ENCODE measurements around the gene ZNF384. TPM values are rescaled to one million over a fixed set of nuclear protein-coding genes. Genes with fewer than 3 reads are reported as not detected.

The ZNF384 gene
- total and polyA plus RNA-seq, 4 donors, result 29.0 to 50.8 (median 31.8) TPM

DNA sequence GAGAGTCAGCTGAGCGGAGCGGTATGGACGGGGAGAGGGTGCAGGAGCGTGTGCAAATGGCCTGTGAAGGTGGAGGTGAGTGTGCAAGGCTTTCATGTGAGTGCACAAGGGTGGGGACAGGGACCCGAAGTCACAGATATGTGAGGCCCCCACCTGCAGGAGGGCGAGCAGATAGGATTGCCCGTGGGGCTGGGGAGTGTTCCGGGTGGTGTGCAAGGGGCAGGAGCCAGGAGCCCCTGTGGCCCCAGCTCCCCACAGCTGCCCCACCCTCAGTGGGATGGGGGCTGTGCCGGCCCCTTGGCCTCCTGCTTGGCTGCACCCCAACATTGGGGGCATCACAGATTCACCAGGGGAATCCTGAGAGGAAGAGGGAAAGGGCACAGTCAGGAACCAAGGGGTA lies 5.5 kb upstream of the ZNF384 start:
- ATAC-seq (ENCODE audit: insufficient read depth, low FRiP score), result no peak
- Histone ChIP-seq H3K36me3 (ENCODE audit: control insufficient read depth in 4 of 4, insufficient read depth in 4 of 4, low read length in 4 of 4) (no peaks in the 10 kb centered on the region), H3K4me3 (no peak overlapping the region), H3K9me3 (ENCODE audit: control insufficient read depth in 4 of 4, insufficient read depth in 3 of 4, low read length in 3 of 4) (no peaks in the 10 kb centered on the region), H3K4me1 (ENCODE audit: control insufficient read depth in 5 of 5, insufficient read depth in 5 of 5, low read length in 5 of 5) (peaks cover 0 to 19% (median 1%) of the 10 kb centered on the region in 5 donors), H3K27me3 (ENCODE audit: control insufficient read depth in 3 of 3, insufficient read depth in 3 of 3, low read length in 2 of 3) (peaks cover 0 to 6% (median 5%) of the 10 kb centered on the region in 3 donors), H3K9ac (ENCODE audit: insufficient read depth in 1 of 2, low read length in 2 of 2) (no peak overlapping the region), H3K27ac (ENCODE audit: low read depth in 1 of 2, low read length in 1 of 2) (no peak overlapping the region)
- DNase-seq, result no peak
- 83 to 90% methylated on average over 9 of the region's 9 CpGs for WGBS, 2 donors
- TF ChIP-seq, protein P1, sequence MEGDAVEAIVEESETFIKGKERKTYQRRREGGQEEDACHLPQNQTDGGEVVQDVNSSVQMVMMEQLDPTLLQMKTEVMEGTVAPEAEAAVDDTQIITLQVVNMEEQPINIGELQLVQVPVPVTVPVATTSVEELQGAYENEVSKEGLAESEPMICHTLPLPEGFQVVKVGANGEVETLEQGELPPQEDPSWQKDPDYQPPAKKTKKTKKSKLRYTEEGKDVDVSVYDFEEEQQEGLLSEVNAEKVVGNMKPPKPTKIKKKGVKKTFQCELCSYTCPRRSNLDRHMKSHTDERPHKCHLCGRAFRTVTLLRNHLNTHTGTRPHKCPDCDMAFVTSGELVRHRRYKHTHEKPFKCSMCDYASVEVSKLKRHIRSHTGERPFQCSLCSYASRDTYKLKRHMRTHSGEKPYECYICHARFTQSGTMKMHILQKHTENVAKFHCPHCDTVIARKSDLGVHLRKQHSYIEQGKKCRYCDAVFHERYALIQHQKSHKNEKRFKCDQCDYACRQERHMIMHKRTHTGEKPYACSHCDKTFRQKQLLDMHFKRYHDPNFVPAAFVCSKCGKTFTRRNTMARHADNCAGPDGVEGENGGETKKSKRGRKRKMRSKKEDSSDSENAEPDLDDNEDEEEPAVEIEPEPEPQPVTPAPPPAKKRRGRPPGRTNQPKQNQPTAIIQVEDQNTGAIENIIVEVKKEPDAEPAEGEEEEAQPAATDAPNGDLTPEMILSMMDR (IDR thresholded peaks at IDR 0.05; ENCODE audit: control extremely low read depth, extremely low read depth), result no peak

DNA sequence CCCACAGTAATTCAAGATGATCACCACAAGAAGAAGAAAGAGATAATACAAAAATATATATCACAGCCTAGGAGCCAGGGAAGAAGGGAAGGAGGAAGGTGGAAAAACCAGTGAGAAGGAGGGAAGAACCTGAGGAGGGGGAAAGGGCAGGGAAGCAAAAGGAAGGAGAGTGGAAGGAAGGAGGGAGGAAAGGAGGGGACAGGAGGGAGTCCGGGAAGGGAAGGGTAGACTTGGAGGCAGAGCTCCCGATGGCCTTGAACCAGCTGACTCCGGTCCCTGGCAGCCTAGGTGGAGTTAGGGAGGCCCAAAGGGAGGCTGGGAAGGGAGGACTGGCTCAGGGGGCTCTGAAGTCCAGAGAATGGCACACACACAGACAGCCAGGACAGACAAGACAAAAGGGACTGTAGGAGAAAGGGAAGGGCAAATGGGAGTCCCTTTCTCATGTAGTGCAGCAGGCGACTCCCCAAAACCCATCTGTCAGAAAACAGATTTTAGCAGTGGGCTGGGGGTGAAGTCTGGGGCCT lies 4.7 kb upstream of the ZNF384 start:
- Histone ChIP-seq H3K27me3 (ENCODE audit: control insufficient read depth in 3 of 3, insufficient read depth in 3 of 3, low read length in 2 of 3) (no peaks in the 10 kb centered on the region), H3K4me3 (no peak overlapping the region), H3K9me3 (ENCODE audit: control insufficient read depth in 4 of 4, insufficient read depth in 3 of 4, low read length in 3 of 4) (no peaks in the 10 kb centered on the region), H3K9ac (ENCODE audit: insufficient read depth in 1 of 2, low read length in 2 of 2) (no peak overlapping the region), H3K4me1 (ENCODE audit: control insufficient read depth in 5 of 5, insufficient read depth in 5 of 5, low read length in 5 of 5) (peaks cover 0 to 12% (median 1%) of the 10 kb centered on the region in 5 donors), H3K27ac (ENCODE audit: low read depth in 1 of 2, low read length in 1 of 2) (no peak overlapping the region), H3K36me3 (ENCODE audit: control insufficient read depth in 4 of 4, insufficient read depth in 4 of 4, low read length in 4 of 4) (no peaks in the 10 kb centered on the region)
- ATAC-seq (ENCODE audit: insufficient read depth, low FRiP score) (no peak), DNase-seq (no peak)
- 77 to 92% methylated on average over 4 of the region's 4 CpGs for WGBS, 2 donors
- TF ChIP-seq, protein P1 (IDR thresholded peaks at IDR 0.05; ENCODE audit: control extremely low read depth, extremely low read depth), result no peak

DNA sequence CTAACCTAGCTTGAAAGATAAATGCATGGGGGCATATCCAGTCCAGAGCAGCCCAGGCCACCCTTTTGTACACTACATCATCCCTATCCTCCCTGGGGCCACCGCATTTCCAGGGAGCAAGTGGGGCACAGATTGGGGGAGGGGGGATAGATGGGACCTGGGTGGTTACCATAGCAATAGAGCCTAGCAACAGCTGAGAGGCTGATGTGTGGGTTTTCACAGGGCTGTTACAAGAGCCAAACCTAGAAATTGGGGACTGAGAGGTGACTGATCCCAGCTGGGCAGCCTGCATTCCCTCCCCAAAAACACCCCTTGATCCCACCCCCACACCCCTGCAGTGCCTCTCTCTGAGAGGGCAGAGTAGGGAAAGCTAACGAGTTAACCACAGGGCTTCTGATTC lies 3.7 kb upstream of the ZNF384 start:
- no peaks in the 10 kb centered on the region for H3K9me3 ChIP-seq (ENCODE audit: control insufficient read depth in 4 of 4, insufficient read depth in 3 of 4, low read length in 3 of 4)
- DNase-seq (peak; percentile 15 to 27 (median 24)), ATAC-seq (ENCODE audit: insufficient read depth, low FRiP score) (no peak)
- no peak overlapping the region for H3K9ac ChIP-seq (ENCODE audit: insufficient read depth in 1 of 2, low read length in 2 of 2)
- 61 to 69% methylated on average over 2 of the region's 2 CpGs for WGBS, 2 donors
- no peaks in the 10 kb centered on the region for H3K36me3 ChIP-seq (ENCODE audit: control insufficient read depth in 4 of 4, insufficient read depth in 4 of 4, low read length in 4 of 4)
- H3K27ac ChIP-seq (ENCODE audit: low read depth in 1 of 2, low read length in 1 of 2), result no peak overlapping the region
- H3K4me1 ChIP-seq (ENCODE audit: control insufficient read depth in 5 of 5, insufficient read depth in 5 of 5, low read length in 5 of 5), result peaks cover 1 to 19% (median 4%) of the 10 kb centered on the region in 5 donors
- H3K27me3 ChIP-seq (ENCODE audit: control insufficient read depth in 3 of 3, insufficient read depth in 3 of 3, low read length in 2 of 3), result no peaks in the 10 kb centered on the region
- no peak overlapping the region for H3K4me3 ChIP-seq
- TF ChIP-seq, protein P1 (IDR thresholded peaks at IDR 0.05; ENCODE audit: control extremely low read depth, extremely low read depth), result no peak

DNA sequence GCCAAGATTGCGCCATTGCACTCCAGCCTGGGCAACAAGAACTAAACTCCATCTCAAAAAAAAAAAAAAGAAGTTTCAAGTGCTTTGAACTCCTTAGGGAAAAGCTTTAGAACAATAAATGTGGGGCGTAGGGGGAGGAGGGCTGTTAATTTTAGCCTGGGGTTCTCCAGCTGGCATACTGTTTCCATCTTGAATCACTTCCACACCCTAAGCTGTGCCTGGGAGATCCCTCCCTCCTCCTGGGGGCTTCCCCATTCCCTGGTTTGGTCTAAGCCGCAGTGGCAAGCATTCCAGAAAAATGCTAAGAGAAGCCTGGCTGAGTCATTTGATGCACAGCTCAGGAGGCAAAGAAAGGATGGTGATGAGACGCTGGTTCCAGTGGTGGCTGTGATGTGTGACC lies 2.3 kb upstream of the ZNF384 start:
- Histone ChIP-seq H3K4me1 (ENCODE audit: control insufficient read depth in 5 of 5, insufficient read depth in 5 of 5, low read length in 5 of 5) (peaks cover 3 to 28% (median 11%) of the 10 kb centered on the region in 5 donors), H3K36me3 (ENCODE audit: control insufficient read depth in 4 of 4, insufficient read depth in 4 of 4, low read length in 4 of 4) (peaks cover 0 to 9% (median 4%) of the 10 kb centered on the region in 4 donors), H3K27ac (ENCODE audit: low read depth in 1 of 2, low read length in 1 of 2) (no peak overlapping the region), H3K9me3 (ENCODE audit: control insufficient read depth in 4 of 4, insufficient read depth in 3 of 4, low read length in 3 of 4) (no peaks in the 10 kb centered on the region), H3K27me3 (ENCODE audit: control insufficient read depth in 3 of 3, insufficient read depth in 3 of 3, low read length in 2 of 3) (no peaks in the 10 kb centered on the region), H3K4me3 (no peak overlapping the region), H3K9ac (ENCODE audit: insufficient read depth in 1 of 2, low read length in 2 of 2) (no peak overlapping the region)
- ATAC-seq (ENCODE audit: insufficient read depth, low FRiP score) (no peak), DNase-seq (no peak)
- 65 to 84% methylated on average over 4 of the region's 4 CpGs for WGBS, 2 donors
- TF ChIP-seq, protein P1 (IDR thresholded peaks at IDR 0.05; ENCODE audit: control extremely low read depth, extremely low read depth), result no peak

All from lung (tissue), 12 donors.